ENCODE measurements around the gene BRINP3.

BRINP3 gene

GRCh38 chr1:190376044-190376443 lies 101.6 kb downstream of the BRINP3 start:
- Mint-ChIP-seq H3K27me3 (ENCODE audit: low read depth) (no peaks in the 10 kb centered on the region), H3K36me3 (ENCODE audit: low read depth) (no peaks in the 10 kb centered on the region), H3K4me3 (no peak overlapping the region), H3K9me3 (no peaks in the 10 kb centered on the region), H3K27ac (no peak overlapping the region), H3K4me1 (no peaks in the 10 kb centered on the region)
- no peak for TF ChIP-seq CTCF (IDR thresholded peaks at IDR 0.05; ENCODE audit: unreplicated experiment in 3 of 3)

- H3K4me3 Mint-ChIP-seq = no peak overlapping the region
These were observed 103.8 kb downstream of the BRINP3 start for GRCh38 chr1:190373705-190374336.

GRCh38 chr1:190367200-190367599 lies 110.5 kb downstream of the BRINP3 start:
- no peaks in the 10 kb centered on the region for H3K4me1 Mint-ChIP-seq
- H3K27ac Mint-ChIP-seq = no peak overlapping the region
- H3K36me3 Mint-ChIP-seq (ENCODE audit: low read depth) = peaks cover 13% of the 10 kb centered on the region
- H3K27me3 Mint-ChIP-seq (ENCODE audit: low read depth) = no peaks in the 10 kb centered on the region
- no peak overlapping the region for H3K4me3 Mint-ChIP-seq
- TF ChIP-seq CTCF (IDR thresholded peaks at IDR 0.05; ENCODE audit: unreplicated experiment in 3 of 3) = no peak
- H3K9me3 Mint-ChIP-seq = peaks cover 13% of the 10 kb centered on the region

More at GRCh38 chr1:190373705-190374336, 103.8 kb downstream of the BRINP3 start:
- peak; percentile 29 to 56 (median 31) for TF ChIP-seq CTCF (IDR thresholded peaks at IDR 0.05; ENCODE audit: unreplicated experiment in 3 of 3)
- H3K9me3 Mint-ChIP-seq = no peaks in the 10 kb centered on the region
- H3K4me1 Mint-ChIP-seq = no peaks in the 10 kb centered on the region
- H3K27ac Mint-ChIP-seq = no peak overlapping the region
- H3K36me3 Mint-ChIP-seq (ENCODE audit: low read depth) = no peaks in the 10 kb centered on the region
- no peaks in the 10 kb centered on the region for H3K27me3 Mint-ChIP-seq (ENCODE audit: low read depth)

GRCh38 chr1:190365283-190365682 lies 112.4 kb downstream of the BRINP3 start:
- Mint-ChIP-seq H3K36me3 (ENCODE audit: low read depth) (peaks cover 13% of the 10 kb centered on the region), H3K27ac (no peak overlapping the region), H3K4me3 (no peak overlapping the region), H3K27me3 (ENCODE audit: low read depth) (no peaks in the 10 kb centered on the region), H3K9me3 (peaks cover 13% of the 10 kb centered on the region), H3K4me1 (no peaks in the 10 kb centered on the region)
- no peak for TF ChIP-seq CTCF (IDR thresholded peaks at IDR 0.05; ENCODE audit: unreplicated experiment in 3 of 3)

- no peaks in the 10 kb centered on the region for H3K4me1 Mint-ChIP-seq
- no peak overlapping the region for H3K27ac Mint-ChIP-seq
- H3K36me3 Mint-ChIP-seq (ENCODE audit: low read depth) = no peaks in the 10 kb centered on the region
- H3K9me3 Mint-ChIP-seq = no peaks in the 10 kb centered on the region
- no peaks in the 10 kb centered on the region for H3K27me3 Mint-ChIP-seq (ENCODE audit: low read depth)
- no peak for TF ChIP-seq CTCF (IDR thresholded peaks at IDR 0.05; ENCODE audit: unreplicated experiment in 3 of 3)
- no peak overlapping the region for H3K4me3 Mint-ChIP-seq
These were observed 124.0 kb downstream of the BRINP3 start for GRCh38 chr1:190353538-190354101.

- Mint-ChIP-seq H3K27ac (no peak overlapping the region), H3K4me1 (no peaks in the 10 kb centered on the region), H3K4me3 (no peak overlapping the region), H3K27me3 (ENCODE audit: low read depth) (no peaks in the 10 kb centered on the region), H3K9me3 (no peaks in the 10 kb centered on the region), H3K36me3 (ENCODE audit: low read depth) (no peaks in the 10 kb centered on the region)
- TF ChIP-seq CTCF (IDR thresholded peaks at IDR 0.05; ENCODE audit: unreplicated experiment in 3 of 3) = no peak
These were observed 133.2 kb downstream of the BRINP3 start for GRCh38 chr1:190344454-190344853.

All from nephron (organoid).